GM19043 (cell line): ENCODE results near the gene GHITM.
"Not testable (repeated sequence)": the region's sequence is repeated elsewhere in the genome, so short reads cannot be mapped to it uniquely, and the experiment has no call there.

Source experiments
- ATAC-seq: cut with Tn5 transposase; IDR thresholded peaks from one replicate; pipeline ENCODE4 v1.9.1; 2021; ENCODE audit warnings: low read depth; ENCODE audit not compliant: unreplicated experiment

Gene GHITM

DNA sequence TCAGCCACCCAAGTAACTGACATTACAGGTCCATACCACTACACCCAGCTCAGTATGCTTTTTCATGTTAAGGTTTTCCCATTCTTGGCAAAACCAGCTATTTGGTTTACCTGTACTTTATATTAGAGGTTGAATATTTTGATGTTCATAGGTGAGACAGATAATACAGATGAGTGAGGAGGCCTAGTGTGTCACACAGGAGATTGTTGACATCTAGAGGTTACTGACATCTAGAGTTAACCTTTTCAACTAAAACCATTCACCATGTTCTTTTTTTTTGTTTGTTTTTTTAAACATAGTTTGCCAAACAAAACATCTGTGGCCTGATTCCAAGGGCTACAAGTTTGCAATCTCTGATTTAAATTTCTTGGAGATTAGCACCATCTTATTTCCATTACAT, 8.0 kb downstream of the GHITM start:
- no peak for ATAC-seq

DNA sequence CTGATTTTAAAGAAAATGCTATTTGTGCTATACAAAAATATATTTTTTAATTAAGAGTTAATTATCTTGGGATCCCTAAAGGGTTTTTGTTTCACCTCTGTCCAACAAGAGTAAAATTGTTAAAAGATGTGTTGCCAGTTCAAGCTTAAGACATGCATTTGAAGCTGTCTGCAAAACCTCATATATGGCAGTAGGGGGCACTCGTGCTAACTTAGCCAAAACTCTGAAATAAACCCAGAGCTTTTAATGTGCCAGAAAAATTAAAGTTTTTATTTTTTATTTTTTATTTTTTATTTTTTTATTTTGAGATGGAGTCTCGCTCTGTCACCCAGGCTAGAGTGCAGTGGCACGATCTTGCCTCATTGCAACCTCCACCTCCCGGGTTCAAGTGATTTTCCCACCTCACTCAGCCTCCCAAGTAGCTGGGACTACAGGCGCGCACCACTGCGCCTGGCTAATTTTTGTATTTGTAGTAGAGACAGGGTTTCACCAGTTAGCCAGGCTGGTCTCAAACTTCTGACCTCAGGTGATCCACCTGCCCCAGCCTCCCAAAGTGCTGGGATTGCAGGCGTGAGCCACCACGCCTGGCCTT, 8.8 kb downstream of the GHITM start:
- ATAC-seq, result peak; percentile 60

DNA sequence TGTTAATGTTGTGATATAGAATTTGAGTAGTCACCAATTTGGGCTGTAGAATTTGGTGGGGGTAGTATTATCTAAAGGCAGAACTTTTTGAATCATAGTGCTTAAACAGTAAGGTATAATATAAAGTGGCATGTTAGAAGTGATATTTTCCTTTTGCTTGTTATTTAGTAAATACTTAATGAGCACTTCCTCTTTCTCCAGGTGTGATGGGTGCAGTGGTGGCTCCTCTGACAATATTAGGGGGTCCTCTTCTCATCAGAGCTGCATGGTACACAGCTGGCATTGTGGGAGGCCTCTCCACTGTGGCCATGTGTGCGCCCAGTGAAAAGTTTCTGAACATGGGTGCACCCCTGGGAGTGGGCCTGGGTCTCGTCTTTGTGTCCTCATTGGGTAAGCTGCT, 10.5 kb downstream of the GHITM start:
- ATAC-seq, result no peak

DNA sequence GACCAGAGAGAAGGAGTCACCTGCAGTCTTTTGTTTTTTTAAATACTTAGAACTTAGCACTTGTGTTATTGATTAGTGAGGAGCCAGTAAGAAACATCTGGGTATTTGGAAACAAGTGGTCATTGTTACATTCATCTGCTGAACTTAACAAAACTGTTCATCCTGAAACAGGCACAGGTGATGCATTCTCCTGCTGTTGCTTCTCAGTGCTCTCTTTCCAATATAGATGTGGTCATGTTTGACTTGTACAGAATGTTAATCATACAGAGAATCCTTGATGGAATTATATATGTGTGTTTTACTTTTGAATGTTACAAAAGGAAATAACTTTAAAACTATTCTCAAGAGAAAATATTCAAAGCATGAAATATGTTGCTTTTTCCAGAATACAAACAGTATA, 13.5 kb downstream of the GHITM start:
- no peak for ATAC-seq

DNA sequence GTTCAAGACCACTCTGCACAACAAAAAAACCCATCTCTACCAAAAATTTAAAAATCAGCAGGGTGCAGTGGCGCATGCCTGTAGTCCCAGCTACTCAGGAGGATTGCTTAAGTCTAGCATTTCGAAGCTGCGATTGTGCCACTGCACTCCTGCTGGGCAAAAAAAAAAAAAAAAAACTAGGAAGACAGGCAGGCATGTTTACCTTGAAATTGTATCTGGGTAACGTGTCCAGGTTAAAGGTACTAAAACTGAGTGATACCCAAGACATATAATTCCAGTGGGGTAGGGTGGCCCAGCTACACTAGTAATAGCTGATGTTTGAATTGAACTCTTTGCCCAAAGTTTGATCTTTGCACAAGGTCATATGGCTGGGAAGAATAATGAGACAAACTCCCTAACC, 16.2 kb downstream of the GHITM start:
- ATAC-seq, result no peak

DNA sequence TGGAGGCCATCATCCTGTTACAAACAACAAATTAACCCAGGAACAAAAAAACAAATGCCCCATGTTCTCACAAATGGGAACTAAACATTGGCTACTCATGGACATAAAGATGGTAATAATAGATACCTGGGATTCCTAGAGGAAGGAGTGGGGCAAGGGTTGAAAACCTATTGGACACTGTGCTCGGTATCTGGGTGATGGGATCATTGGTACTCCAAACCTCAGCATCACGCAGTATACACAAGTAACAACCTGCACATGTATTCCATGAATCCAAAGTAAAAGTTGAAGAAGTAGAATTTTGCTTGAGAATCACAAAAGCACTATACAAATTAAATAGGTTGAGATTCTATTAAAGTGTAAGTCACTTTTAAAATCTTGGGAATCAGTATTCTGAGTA, 16.7 kb downstream of the GHITM start:
- no peak for ATAC-seq

DNA sequence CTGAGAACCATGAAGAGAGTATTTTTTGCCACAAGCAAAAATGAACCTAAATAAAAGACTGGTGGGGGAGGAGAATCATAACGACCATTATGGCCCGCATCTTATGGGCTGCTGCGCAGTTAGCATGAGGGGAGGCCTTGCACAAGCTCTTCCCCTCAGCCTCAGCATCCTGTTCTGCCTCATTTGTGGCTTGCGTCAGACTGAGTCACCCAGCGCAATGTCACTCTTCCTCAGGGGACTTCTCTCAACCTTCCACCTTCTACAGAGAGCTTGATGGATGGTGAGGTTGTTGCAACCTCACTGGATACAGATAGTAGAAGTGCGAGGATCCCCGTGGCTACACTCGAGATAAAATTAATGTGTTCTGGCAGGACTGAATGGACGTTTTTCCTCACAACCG, 17.5 kb downstream of the GHITM start:
- no peak for ATAC-seq

DNA sequence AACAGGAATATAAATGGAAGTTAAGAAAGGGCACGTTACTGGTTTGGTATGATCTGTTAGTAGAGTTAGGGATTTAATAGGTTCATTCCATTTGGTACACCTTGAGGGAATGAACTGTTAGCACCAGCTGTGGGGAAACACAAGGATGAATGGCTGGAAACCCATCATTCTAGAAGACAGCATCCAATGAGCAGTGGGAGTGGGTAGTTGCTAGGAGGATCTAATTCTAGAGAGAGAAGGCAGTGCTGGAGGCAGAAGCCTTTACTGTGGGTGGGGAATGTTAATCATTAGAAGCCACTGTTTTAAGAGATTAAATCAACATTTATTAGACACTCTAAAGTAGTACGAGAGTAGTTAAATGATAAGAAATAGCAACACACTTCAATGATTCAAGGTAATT, 18.8 kb downstream of the GHITM start:
- no peak for ATAC-seq

DNA sequence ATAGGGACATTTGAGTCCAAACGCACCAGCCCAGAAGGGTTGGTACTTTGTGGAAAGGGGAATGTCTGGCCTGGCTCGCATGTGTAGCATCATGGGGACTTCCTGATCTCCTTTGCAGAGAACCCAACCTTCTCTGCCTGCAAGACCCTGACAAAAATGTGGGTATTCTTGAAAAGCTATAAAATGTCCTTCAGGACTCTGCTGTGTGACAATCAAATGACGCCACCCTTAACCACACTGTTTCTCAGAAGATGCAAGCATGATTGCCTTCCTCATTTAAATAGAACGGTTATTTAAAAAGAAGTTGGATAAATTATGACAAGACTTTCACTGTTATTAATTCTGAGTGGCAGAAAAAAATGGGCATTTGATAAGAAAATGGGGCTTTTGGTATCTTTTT, 19.2 kb downstream of the GHITM start:
- no peak for ATAC-seq

DNA sequence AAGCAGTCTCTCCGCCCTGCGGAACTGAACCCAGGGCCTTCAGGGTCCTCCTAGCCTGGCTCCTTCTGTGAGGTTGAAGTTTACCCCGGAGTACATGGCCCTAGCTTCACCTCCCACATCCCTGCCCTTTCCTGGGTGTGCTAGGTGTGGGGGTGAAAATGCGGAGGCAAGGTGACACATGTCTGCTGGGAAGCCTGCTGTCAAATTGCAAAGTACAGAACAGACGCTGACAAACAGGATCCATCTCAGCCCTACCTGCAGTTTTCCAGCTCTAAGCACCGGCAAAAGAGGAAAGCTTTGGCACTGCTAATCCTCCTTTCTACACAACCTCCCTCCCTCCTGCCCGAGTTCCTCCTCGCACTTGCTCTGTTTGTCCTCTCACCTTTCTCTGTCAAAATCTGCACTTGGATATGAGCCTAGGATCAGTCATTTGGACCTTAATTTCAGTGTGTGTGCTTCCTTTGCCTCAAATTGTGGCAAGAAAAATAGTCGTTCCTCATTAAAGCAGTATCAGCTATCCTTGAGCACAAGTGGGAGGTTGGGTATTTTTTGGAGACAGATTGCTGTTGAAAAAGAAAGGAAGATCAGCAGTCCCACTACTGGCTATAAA, 19.9 kb downstream of the GHITM start:
- no peak for ATAC-seq

DNA sequence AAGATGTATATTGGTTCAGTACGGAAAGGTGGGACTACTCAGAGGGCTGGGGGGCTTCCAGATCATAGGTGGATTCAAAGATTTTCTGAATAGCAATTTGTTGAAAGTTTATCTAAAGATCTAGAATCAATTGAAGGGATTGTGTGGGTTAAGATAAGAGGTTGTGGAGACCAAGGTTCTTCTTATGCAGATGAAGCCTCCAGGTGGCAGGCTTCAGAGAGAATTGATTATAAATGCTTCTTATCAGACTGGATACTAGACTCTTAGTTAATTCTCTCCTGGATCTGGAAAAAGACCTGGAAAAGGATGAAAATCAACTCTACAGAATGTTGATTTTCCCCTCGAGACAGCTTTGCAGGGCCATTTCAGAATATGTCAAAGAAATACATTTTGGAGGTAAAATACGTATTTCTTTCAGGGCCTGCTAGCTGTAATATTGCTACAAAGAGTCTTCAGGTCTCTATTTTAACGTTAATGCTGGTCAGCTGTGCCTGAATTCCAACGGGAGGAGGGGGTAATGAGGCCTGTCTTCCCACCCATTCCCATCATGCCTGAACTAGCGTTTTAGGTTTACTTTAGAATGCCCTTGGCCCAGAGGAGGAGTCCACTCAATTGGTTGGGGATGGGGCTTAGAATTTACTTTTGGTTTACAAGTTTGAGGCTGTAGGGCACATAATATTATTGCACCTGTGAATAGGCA, 21.5 kb downstream of the GHITM start:
- ATAC-seq, result no peak

DNA sequence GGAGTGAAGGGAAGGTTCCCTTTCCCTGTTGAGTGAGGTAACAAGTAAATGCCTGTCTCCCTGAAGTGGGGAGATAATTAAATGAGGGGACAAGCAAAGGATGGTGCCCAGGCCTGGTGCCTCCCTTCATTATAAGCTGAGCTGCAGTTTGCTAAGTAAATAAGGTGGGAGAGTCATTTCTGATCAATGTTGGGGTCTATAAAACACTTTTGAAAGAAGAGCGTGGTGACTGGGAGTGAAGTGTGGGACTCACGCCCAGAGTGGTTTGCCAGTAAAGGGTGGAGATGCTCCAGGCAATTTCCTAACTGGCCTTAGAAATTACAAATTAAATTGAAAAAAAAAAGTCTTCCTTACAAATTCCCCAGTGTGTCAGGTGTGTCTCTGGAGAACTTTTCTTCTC, 24.7 kb downstream of the GHITM start:
- no peak for ATAC-seq

DNA sequence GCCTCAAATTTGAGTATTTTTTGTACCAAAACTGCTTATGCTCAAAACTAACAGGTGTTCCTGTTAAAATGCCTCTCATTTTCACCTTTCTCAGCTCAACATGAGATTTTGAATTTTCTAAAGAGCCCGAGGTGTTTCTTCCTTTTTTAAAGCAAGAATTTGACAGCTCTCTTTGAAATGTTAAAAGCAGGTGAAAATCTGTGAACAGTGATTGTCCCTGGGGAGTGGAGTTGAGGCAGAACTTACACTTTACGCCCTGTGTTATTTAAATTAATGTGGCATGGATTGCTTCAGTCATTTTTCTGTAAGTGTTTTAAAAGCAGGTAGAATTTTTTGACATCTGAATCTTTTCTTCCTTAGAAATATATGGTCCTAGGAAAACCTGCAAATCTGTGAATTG, 25.1 kb downstream of the GHITM start:
- no peak for ATAC-seq

DNA sequence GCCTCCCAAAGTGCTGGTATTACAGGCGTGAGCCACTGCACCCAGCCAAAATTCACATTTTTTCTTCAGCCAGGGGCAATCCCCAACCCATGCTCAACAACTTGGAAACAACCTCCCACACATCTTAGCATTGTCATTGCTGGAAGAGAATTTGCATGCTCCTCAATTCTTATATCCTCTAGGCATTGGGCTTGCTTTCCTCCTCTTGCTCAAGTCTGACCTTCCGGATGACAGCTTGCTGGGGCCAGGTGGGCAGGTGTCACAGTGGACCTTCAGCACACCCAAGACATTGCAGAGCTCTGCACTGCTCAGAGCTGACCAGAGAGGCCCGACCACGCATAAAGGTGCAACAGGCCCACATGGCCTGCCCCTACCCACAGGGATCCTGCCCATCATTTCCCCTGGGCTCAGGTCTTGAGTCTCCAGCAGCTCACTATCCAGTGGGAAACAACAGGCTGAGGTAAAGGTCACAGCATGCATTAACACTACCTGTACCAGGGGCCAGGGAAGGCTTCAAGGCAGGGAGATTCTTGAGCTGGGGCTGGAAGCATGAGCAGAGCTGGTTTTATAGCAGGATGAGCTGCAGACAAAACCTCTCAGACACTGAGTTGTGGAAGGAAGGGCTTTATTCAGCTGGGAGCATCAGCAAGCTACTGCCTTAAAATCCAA, 27.4 kb downstream of the GHITM start:
- peak; percentile 39 for ATAC-seq

DNA sequence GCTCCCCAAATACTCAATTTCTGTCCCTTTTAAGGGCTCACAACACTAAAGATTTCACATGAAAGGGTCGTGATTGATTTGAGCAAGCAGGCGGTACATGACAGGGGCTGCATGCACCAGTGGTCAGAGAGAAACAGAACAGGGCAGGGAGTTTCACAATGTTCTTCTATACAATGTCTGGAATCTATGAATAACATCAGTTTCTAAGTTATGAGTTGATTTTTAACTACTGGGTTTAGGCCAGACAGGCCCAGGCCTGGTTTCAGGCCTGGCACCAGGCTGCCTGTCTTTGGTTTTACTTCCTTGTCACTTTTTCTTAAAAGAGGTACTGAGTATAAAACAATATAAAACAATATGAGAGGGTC, 28.0 kb downstream of the GHITM start:
- peak; percentile 15 for ATAC-seq

DNA sequence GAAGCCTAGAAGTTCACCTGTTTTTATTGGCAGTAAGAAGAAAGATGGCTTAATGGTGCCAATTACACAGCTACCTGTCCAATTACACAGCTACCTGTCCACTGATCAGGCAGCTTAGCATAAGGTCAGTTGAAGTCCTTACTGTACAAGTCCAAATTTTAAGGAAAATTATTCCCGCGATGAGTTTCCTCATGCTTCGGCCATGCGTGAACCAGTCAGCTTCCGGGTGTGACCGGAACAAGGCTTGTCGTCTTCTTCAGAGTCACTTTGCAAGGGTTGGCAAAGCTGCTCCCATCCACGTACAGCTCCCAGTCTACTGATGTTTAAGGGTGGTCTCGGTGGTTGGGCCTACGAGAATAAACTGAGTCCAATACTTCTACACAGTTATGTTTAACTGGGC, 29.1 kb downstream of the GHITM start:
- not testable (repeated sequence) for ATAC-seq

DNA sequence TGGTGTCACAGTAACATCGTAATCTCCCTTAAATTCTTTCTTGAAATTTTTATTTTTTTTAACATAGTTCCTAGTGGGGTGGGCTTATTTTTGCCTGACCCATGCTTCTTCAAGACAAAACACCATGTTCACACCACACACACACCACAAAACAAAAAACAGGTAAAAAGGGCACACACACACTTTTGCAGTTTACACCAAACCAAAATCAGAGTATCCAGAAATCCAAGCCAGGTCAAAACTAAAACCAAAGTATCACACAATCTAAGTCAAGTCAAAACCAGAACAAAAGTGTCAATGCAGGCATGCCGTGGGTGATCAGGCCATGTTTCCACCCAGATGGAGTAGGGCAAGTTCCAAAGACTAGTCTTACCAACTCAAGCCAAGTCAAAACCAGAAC, 31.9 kb downstream of the GHITM start:
- ATAC-seq, result not testable (repeated sequence)

DNA sequence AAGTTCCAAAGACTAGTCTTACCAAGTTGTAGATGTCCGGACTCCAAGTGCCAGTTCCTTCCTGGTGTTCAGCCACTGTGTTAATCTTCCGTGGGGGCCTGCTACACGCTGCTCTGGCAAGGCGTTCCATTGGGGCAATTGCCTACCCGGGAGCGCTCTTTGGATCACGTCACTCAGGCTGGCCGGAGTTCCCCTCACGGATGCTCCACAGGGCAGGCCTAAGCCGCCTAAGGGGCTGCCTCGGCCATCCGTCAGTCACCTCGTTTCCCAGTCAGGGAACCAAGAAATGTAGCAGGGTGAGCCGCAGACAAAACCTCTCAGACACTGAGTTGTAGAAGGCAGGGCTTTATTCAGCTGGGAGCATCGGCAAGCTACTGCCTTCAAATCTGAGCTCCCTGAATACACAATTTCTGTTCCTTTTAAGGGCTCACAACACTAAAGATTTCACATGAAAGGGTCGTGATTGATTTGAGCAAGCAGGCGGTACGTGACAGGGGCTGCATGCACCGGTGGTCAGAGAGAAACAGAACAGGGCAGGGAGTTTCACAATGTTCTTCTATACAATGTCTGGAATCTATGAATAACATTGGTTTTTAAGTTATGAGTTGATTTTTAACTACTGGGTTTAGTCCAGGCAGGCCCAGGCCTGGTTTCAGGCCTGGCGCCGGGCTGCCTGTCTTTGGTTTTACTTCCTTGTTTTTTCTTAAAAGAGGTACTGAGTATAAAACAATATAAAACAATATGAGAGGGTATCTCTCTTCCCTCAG, 32.6 kb downstream of the GHITM start:
- ATAC-seq, result peak; percentile 19

DNA sequence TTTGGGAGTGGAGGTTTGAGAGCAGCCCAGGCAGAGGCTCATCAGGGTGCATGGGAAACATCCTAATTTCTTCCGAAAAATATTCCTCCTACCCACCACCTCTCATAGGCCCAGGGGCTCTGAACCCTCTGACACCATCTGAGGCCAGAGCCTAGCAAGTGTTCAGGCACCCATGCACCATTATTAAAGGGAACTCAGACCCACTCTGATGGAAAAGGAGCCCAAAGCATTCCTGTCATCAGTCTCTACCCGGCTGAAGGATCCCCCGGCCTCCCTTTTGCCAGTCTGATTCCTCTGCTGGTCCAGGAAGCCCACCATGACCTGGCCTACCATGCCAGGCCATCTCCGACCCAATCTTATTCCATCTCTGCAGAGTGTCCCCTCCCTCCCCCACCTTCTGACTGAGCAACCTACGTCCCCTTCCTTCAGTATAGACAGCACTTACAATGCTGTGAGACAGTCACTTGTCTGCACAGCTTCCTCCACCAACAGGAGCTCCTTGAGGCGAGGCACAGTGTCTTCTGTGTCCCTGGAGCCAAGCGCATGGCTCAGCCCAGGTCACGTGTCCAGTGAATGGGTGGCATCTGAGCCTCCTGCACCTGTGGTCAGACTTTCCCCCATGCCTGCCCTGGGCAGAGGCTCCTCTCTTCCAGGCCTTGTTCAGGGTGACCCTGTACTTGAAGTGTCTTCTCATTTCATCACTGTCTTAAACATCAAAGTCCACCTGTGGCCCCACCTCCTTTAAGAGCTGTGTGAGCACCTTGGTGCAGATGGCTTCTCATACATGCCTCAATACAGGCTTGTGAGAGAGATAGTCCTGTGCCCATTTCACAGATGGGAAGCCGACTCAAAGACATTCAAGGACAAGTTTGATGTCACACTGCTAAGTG, 33.4 kb downstream of the GHITM start:
- peak; percentile 51 for ATAC-seq

DNA sequence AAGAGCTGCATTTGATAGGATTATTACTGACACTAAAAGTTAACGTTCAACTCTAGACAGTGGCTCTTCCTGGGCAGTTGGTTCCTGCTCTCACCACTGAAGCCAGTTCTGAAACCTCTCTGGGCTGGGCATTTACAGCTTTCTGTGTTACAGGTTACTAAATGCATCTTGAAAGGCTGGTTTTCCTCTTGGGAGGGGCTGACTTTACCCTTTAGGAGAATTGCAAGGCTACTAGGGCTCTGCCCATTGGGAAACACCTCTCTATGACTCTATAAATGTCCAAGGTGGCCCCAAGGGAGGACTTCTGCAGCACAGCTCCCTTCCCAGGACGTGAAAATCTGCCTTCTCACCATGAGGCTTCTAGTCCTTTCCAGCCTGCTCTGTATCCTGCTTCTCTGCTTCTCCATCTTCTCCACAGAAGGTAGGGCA, 34.2 kb downstream of the GHITM start, which contains the start of gene GPR15LG:
TSS of gene GPR15LG (plus strand) at position 301 of the 429 bp plus-strand sequence. CDS start at position 352, 51 bp downstream.
- ATAC-seq, result peak; percentile 25
